Body of pancreas (tissue), 4 donors: ENCODE results near the gene SLC36A2.

Experiments
- POLR2A ChIP-seq, 3 donors: fragments of 450-650 bp; IDR thresholded peaks; one replicate each; pipeline ENCODE4 v1.6.1; 2016; ENCODE audit warnings: antibody characterized with exemption in 3 of 3, mild to moderate bottlenecking in 2 of 3
- TF ChIP-seq, protein P1 (sequence below), 7 experiments: fragments of 450-650 bp in 4 of 7; fragments of 200-600 bp in 3 of 7; sonication (generic) in 3 of 7; IDR thresholded peaks; one replicate each; pipeline ENCODE4 v1.5.1; 2016 to 2019; ENCODE audit warnings: antibody characterized with exemption in 7 of 7

DNA sequence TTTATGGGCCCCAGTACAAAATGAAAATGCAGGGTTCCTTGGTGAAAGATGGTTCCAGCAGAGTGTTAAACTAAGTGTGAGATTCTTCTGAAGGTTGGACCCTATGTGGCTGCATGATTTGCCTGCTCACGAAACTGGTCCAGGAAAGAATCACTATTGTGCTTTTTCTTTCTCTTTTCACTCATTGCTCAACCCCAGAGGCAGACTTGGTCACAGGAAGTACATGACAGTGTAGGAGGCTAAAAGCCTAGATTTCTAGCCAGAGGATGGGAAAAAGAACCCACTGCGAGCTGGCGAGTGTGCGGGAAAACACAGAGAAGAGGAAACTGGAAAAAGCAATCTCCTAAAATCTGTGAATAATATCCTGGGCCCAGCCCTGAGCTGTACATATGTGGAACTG is 18.6 kb downstream of the SLC36A2 start:
- TF ChIP-seq, protein P1, sequence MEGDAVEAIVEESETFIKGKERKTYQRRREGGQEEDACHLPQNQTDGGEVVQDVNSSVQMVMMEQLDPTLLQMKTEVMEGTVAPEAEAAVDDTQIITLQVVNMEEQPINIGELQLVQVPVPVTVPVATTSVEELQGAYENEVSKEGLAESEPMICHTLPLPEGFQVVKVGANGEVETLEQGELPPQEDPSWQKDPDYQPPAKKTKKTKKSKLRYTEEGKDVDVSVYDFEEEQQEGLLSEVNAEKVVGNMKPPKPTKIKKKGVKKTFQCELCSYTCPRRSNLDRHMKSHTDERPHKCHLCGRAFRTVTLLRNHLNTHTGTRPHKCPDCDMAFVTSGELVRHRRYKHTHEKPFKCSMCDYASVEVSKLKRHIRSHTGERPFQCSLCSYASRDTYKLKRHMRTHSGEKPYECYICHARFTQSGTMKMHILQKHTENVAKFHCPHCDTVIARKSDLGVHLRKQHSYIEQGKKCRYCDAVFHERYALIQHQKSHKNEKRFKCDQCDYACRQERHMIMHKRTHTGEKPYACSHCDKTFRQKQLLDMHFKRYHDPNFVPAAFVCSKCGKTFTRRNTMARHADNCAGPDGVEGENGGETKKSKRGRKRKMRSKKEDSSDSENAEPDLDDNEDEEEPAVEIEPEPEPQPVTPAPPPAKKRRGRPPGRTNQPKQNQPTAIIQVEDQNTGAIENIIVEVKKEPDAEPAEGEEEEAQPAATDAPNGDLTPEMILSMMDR (IDR thresholded peaks at IDR 0.05): no peak
- no peak for TF ChIP-seq POLR2A (IDR thresholded peaks at IDR 0.05)
